SK-N-SH (cell line): Measurements from ENCODE around the gene TMCO4.

ENCODE experiments used
- JUND ChIP-seq: IDR thresholded peaks from 2 replicates; pipeline ENCODE4 v1.4.0; 2012
- SIN3A ChIP-seq: IDR thresholded peaks from 2 replicates; pipeline ENCODE4 v1.6.1; 2012; ENCODE audit warnings: low read depth, mild to moderate bottlenecking, low read length, moderate library complexity, borderline replicate concordance
- TCF12 ChIP-seq: IDR thresholded peaks from 2 replicates; pipeline ENCODE4 v1.4.0; 2012
- TF ChIP-seq, protein P1 (sequence below): IDR thresholded peaks from 2 replicates; pipeline ENCODE4 v1.4.0; 2012; ENCODE audit warnings: low read depth

DNA sequence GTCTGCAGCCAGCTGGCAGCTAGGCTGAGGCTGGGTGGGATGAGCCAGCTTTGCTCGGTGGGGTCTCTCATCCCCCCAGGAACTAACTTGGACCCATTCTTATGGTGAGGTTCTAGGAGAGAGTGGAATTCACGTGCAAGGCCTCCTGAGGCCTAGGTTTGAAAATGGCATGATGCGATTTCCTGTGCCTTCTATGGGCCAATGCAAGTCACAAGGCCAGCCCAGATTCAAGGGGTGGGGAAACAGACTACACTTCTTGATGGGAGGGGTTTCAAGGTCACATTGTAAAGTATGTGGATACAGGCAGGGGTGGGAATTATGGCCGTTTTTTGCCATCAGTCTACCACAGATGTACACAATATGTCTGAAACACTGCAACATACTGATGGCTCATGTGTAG lies 86.8 kb downstream of the TMCO4 start:
- TF ChIP-seq JUND = no peak
- TF ChIP-seq SIN3A = no peak
- no peak for TF ChIP-seq TCF12
- TF ChIP-seq, protein P1, sequence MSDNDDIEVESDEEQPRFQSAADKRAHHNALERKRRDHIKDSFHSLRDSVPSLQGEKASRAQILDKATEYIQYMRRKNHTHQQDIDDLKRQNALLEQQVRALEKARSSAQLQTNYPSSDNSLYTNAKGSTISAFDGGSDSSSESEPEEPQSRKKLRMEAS = no peak
